Neural cell (in vitro differentiated cells): ENCODE results near the gene RAPGEF5. TPM values are rescaled to one million over a fixed set of nuclear protein-coding genes. Genes with fewer than 3 reads are reported as not detected.

Source experiments
- H2AFZ ChIP-seq: fragments of 200-600, 300-800 bp; sonication (generic), shearing (Covaris generic); 2 replicates; pipeline ENCODE4 v1.6.0; 2014; ENCODE audit warnings: low read depth, mild to moderate bottlenecking, antibody characterized with exemption, low read length, moderate library complexity
- H3F3A ChIP-seq: fragments of 200-600 bp; shearing (Covaris generic); 2 replicates; pipeline ENCODE4 v1.6.1; 2016; ENCODE audit warnings: mild to moderate bottlenecking, moderate library complexity, mixed read lengths, antibody characterized with exemption, low read length; ENCODE audit not compliant: insufficient read depth, poor library complexity, severe bottlenecking
- H3K27ac ChIP-seq: fragments of 200-600, 300-800 bp; sonication (generic), shearing (Covaris generic); 2 replicates; pipeline ENCODE4 v1.5.1; 2014; ENCODE audit warnings: mild to moderate bottlenecking, low read length, moderate library complexity
- H3K27me3 ChIP-seq: fragments of 300-800, 200-600 bp; sonication (generic), shearing (Covaris generic); 2 replicates; pipeline ENCODE4 v1.6.0; 2014; ENCODE audit warnings: mild to moderate bottlenecking, low read depth, low read length, moderate library complexity; ENCODE audit not compliant: insufficient read depth
- H3K36me3 ChIP-seq: fragments of 300-800, 200-600 bp; sonication (generic), shearing (Covaris generic); 2 replicates; pipeline ENCODE4 v1.5.1; 2014; ENCODE audit warnings: mild to moderate bottlenecking, antibody characterized with exemption, low read length, moderate library complexity; ENCODE audit not compliant: insufficient read depth
- H3K4me2 ChIP-seq: fragments of 300-800, 200-600 bp; sonication (generic), shearing (Covaris generic); 2 replicates; pipeline ENCODE4 v1.6.0; 2014; ENCODE audit warnings: mild to moderate bottlenecking, low read length
- H3K4me3 ChIP-seq: fragments of 300-800, 200-600 bp; sonication (generic), shearing (Covaris generic); 2 replicates; pipeline ENCODE4 v1.5.1; 2014; ENCODE audit warnings: mild to moderate bottlenecking, low read length, moderate library complexity
- H3K79me2 ChIP-seq: fragments of 200-600 bp; shearing (Covaris generic); replicated peaks from 2 replicates; pipeline ENCODE4 v1.6.0; 2014; ENCODE audit warnings: mild to moderate bottlenecking, low read length, moderate library complexity; ENCODE audit not compliant: insufficient read depth
- H3K9ac ChIP-seq: fragments of 300-800, 200-600 bp; sonication (generic), shearing (Covaris generic); 2 replicates; pipeline ENCODE4 v1.6.1; 2016; ENCODE audit warnings: mild to moderate bottlenecking, low read length, mixed read lengths
- H3K9me2 ChIP-seq: fragments of 200-600 bp; shearing (Covaris generic); 2 replicates; pipeline ENCODE4 v1.6.1; 2016; ENCODE audit warnings: mild to moderate bottlenecking, low read length, mixed read lengths; ENCODE audit not compliant: insufficient read depth
- H3K9me3 ChIP-seq: fragments of 200-600, 300-800 bp; sonication (generic), shearing (Covaris generic); 2 replicates; pipeline ENCODE4 v1.6.1; 2016; ENCODE audit warnings: mild to moderate bottlenecking, mixed run types, low read length, moderate library complexity, mixed read lengths
- H4K20me1 ChIP-seq: fragments of 200-600 bp; shearing (Covaris generic); 2 replicates; pipeline ENCODE4 v1.6.1; 2016; ENCODE audit warnings: mild to moderate bottlenecking, mixed run types; ENCODE audit not compliant: insufficient read depth
- EP300 ChIP-seq: fragments of 450-650 bp; conservative IDR thresholded peaks from 2 replicates; pipeline ENCODE4 v1.6.1; 2014; ENCODE audit warnings: antibody characterized with exemption, mild to moderate bottlenecking, moderate library complexity; ENCODE audit not compliant: poor library complexity, severe bottlenecking
- EZH2 ChIP-seq: fragments of 200-600, 300-800 bp; shearing (Covaris generic), sonication (generic); IDR thresholded peaks from 2 replicates; pipeline ENCODE4 v1.6.1; 2014; ENCODE audit warnings: antibody characterized with exemption, low read length, borderline replicate concordance, mild to moderate bottlenecking; ENCODE audit not compliant: insufficient read depth, poor library complexity, severe bottlenecking
- MXI1 ChIP-seq: fragments of 450-650 bp; conservative IDR thresholded peaks from 2 replicates; pipeline ENCODE4 v1.6.1; 2014; ENCODE audit warnings: antibody characterized with exemption, mild to moderate bottlenecking; ENCODE audit not compliant: poor library complexity, severe bottlenecking
- POLR2AphosphoS5 ChIP-seq: IDR thresholded peaks from 2 replicates; pipeline ENCODE4 v1.6.1; 2012
- RAD21 ChIP-seq: fragments of 450-650 bp; conservative IDR thresholded peaks from 2 replicates; pipeline ENCODE4 v1.6.1; 2014; ENCODE audit warnings: antibody characterized with exemption, mild to moderate bottlenecking, moderate library complexity
- SMC3 ChIP-seq: fragments of 450-650 bp; conservative IDR thresholded peaks from 2 replicates; pipeline ENCODE4 v1.6.1; 2014; ENCODE audit warnings: antibody characterized with exemption, mild to moderate bottlenecking, moderate library complexity; ENCODE audit not compliant: poor library complexity
- TAF1 ChIP-seq: IDR thresholded peaks from 2 replicates; pipeline ENCODE4 v1.6.1; 2012; ENCODE audit warnings: low read depth
- polyA plus RNA-seq: library from polyadenylated mRNA; depleted of rRNA; stranded (reverse); fragments of >200 nt; gene quantifications from 2 replicates; pipeline ENCODE4 v1.2.3, GENCODE V29; 2014
- TF ChIP-seq, protein P1 (sequence below): fragments of 450-650 bp; IDR thresholded peaks from 2 replicates; pipeline ENCODE4 v1.5.1; 2014; ENCODE audit warnings: antibody characterized with exemption, mild to moderate bottlenecking, moderate library complexity; ENCODE audit not compliant: poor library complexity, severe bottlenecking
- TF ChIP-seq, protein P2 (sequence below): IDR thresholded peaks from 2 replicates; pipeline ENCODE4 v1.6.1; 2012; ENCODE audit warnings: borderline replicate concordance

The RAPGEF5 gene
- polyA plus RNA-seq, 1 donor from 2014 or later, result 48.0 TPM

- Histone ChIP-seq H3K9ac (no peak overlapping the region), H3K9me2 (no peaks in the 10 kb centered on the region), H3K36me3 (no peaks in the 10 kb centered on the region), H3K9me3 (no peaks in the 10 kb centered on the region), H4K20me1 (no peaks in the 10 kb centered on the region), H3K79me2 (peaks cover 78% of the 10 kb centered on the region), H3K27me3 (no peaks in the 10 kb centered on the region), H3K27ac (no peak overlapping the region), H3F3A (peaks cover 6% of the 10 kb centered on the region), H2AFZ (no peak overlapping the region), H3K4me2 (peak overlapping the region; percentile 98), H3K4me3 (peak overlapping the region; percentile 56)
- TF ChIP-seq RAD21 (no peak), SMC3 (no peak), POLR2AphosphoS5 (no peak), EP300 (no peak), MXI1 (no peak), TAF1 (no peak), EZH2 (no peak)
- TF ChIP-seq, protein P1, sequence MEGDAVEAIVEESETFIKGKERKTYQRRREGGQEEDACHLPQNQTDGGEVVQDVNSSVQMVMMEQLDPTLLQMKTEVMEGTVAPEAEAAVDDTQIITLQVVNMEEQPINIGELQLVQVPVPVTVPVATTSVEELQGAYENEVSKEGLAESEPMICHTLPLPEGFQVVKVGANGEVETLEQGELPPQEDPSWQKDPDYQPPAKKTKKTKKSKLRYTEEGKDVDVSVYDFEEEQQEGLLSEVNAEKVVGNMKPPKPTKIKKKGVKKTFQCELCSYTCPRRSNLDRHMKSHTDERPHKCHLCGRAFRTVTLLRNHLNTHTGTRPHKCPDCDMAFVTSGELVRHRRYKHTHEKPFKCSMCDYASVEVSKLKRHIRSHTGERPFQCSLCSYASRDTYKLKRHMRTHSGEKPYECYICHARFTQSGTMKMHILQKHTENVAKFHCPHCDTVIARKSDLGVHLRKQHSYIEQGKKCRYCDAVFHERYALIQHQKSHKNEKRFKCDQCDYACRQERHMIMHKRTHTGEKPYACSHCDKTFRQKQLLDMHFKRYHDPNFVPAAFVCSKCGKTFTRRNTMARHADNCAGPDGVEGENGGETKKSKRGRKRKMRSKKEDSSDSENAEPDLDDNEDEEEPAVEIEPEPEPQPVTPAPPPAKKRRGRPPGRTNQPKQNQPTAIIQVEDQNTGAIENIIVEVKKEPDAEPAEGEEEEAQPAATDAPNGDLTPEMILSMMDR, result no peak
- TF ChIP-seq, protein P2, sequence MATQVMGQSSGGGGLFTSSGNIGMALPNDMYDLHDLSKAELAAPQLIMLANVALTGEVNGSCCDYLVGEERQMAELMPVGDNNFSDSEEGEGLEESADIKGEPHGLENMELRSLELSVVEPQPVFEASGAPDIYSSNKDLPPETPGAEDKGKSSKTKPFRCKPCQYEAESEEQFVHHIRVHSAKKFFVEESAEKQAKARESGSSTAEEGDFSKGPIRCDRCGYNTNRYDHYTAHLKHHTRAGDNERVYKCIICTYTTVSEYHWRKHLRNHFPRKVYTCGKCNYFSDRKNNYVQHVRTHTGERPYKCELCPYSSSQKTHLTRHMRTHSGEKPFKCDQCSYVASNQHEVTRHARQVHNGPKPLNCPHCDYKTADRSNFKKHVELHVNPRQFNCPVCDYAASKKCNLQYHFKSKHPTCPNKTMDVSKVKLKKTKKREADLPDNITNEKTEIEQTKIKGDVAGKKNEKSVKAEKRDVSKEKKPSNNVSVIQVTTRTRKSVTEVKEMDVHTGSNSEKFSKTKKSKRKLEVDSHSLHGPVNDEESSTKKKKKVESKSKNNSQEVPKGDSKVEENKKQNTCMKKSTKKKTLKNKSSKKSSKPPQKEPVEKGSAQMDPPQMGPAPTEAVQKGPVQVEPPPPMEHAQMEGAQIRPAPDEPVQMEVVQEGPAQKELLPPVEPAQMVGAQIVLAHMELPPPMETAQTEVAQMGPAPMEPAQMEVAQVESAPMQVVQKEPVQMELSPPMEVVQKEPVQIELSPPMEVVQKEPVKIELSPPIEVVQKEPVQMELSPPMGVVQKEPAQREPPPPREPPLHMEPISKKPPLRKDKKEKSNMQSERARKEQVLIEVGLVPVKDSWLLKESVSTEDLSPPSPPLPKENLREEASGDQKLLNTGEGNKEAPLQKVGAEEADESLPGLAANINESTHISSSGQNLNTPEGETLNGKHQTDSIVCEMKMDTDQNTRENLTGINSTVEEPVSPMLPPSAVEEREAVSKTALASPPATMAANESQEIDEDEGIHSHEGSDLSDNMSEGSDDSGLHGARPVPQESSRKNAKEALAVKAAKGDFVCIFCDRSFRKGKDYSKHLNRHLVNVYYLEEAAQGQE, result no peak
Measured at GRCh38 chr7:22190736-22191135, 166.2 kb downstream of the RAPGEF5 start.

- Histone ChIP-seq H2AFZ (no peak overlapping the region), H3K9me3 (no peaks in the 10 kb centered on the region), H3K27ac (no peak overlapping the region), H4K20me1 (no peaks in the 10 kb centered on the region), H3K4me3 (peak overlapping the region; percentile 56), H3K79me2 (peaks cover 85% of the 10 kb centered on the region), H3K27me3 (no peaks in the 10 kb centered on the region), H3K9ac (no peak overlapping the region), H3K36me3 (no peaks in the 10 kb centered on the region), H3K4me2 (peak overlapping the region; percentile 22), H3F3A (peaks cover 6% of the 10 kb centered on the region), H3K9me2 (no peaks in the 10 kb centered on the region)
- TF ChIP-seq TAF1 (no peak), SMC3 (no peak), EP300 (no peak), MXI1 (no peak), RAD21 (no peak), EZH2 (no peak), POLR2AphosphoS5 (no peak)
- TF ChIP-seq, protein P2, result no peak
- TF ChIP-seq, protein P1, result no peak
Measured at GRCh38 chr7:22189741-22190140, 167.2 kb downstream of the RAPGEF5 start.
